Measurements from ENCODE around the gene FOXL2.

DNA sequence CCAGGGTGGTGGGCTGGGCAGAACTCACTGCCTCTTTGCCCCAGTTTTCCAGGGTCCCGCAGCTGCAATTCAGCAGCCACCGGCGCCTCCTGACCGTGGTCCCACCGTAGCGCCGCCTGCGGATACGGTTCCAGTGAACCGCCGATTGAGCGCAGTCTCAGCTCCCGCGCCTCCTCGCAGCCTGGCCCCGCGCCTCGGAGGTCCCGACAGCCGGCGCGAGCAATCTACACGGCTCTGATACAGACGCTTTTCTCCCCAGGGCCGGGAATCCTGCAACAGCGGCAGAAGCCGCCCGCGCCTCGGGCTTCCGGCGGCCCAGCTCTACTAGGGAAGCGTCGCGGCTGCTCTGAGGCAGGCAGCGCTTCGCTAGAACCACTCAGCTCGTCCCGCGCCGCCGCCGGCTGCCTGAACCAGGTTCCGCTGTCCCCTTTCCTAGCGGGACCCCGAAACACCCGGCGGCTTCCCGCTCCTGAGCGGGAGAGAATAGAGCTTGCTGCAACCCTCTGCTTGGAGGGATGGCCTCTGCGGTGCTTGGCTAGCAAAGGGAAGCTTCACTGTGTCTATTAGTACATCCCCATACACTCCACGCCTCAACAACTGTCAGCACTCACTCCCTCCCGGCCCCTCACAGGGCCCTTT is 3.2 kb upstream of the FOXL2 start:
- TF ChIP-seq CTCF (IDR thresholded peaks at IDR 0.05; ENCODE audit: insufficient read depth, low read depth, low read length) = no peak
- peak; percentile 97 for TF ChIP-seq EZH2 (IDR thresholded peaks at IDR 0.05; ENCODE audit: insufficient read depth, low read length)

Data from astrocyte (in vitro differentiated cells and primary cell).